ENCODE measurements around the gene IL18R1. TPM values are rescaled to one million over a fixed set of nuclear protein-coding genes. Genes with fewer than 3 reads are reported as not detected.

IL18R1 gene, protein sequence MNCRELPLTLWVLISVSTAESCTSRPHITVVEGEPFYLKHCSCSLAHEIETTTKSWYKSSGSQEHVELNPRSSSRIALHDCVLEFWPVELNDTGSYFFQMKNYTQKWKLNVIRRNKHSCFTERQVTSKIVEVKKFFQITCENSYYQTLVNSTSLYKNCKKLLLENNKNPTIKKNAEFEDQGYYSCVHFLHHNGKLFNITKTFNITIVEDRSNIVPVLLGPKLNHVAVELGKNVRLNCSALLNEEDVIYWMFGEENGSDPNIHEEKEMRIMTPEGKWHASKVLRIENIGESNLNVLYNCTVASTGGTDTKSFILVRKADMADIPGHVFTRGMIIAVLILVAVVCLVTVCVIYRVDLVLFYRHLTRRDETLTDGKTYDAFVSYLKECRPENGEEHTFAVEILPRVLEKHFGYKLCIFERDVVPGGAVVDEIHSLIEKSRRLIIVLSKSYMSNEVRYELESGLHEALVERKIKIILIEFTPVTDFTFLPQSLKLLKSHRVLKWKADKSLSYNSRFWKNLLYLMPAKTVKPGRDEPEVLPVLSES
- total RNA-seq: 0.73 and 2.2 TPM in 2 replicates

DNA sequence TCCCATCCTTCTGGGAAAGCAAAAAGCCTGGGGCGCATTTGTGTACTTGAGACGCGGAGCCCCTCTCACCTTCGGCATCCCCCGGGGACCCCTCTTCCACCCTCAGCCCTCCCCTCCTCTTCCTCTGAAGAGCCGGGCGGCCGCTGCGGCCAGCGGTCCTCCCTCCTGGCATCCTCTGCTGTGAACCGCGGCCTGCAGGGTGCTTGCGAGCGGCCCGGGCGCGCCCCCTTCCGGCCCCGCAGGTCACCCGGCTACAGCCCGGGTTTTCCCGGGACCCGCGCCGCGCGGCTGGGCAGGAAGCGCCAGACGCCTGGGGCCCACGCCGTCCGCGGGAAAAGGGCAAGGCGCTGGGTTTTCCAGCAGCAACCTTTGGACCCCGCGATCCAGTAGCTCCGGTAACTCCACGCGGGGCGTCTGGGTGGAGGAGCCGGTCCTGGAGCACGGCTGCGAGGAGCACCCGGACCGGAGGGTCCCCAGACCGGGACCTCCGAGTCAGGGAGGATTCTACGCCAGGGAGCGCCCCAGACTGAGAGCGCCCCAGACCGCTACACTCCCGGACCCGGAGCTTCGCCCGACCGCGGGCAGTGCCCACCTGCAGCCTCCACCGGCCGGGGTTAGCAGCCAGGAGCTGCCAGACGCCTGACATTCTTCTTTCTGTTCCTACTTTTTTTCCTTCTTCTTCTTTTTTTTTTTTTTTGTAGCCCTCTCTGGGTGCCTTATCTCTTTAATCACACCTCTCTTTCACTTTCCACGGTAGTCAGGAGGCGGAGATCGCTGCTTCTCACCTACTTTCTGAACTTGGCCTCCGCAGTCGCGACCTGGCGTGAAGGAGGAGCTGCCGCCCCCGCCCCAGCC is at the start of gene IL18R1:
Gene IL18R1, plus strand, starts transcription at position 271 of the 855 bp plus-strand sequence. CDS start 6,865 bp downstream, outside the sequence.

DNA sequence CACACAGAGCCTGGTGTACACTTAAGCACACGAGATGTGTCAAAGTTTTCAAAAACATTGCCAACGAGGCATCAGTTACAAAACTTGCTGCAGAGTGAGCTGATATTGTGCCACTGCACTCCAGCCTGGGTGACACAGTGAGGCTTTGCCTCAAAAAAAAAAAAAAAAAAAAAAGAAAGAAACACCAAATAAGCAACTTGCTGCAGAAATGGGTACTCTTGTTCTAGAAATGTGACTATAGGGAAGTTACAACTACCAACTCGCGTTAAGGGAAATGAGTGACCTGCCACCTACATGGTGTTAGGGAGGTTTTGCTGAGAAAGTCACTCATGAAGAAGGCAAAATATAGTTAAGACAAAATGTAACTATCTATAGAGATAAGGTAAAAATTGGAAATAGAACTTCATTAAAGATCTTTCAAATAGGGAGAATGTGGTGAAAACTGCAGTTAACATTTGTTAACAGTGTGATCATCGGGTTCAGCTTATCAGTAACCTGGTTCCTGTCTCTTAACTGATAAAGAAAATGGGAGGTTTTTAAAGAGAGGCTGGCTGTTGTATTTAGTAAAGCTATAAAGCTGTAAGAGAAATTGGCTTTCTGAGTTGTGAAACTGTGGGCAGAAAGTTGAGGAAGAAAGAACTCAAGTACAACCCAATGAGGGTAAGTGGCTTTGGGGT is 44.5 kb upstream of the IL18R1 start, which contains the start of gene IL1RL1:
Gene IL1RL1, plus strand, starts transcription at position 600 of the 677 bp plus-strand sequence. CDS start 26,702 bp downstream, outside the sequence.

DNA sequence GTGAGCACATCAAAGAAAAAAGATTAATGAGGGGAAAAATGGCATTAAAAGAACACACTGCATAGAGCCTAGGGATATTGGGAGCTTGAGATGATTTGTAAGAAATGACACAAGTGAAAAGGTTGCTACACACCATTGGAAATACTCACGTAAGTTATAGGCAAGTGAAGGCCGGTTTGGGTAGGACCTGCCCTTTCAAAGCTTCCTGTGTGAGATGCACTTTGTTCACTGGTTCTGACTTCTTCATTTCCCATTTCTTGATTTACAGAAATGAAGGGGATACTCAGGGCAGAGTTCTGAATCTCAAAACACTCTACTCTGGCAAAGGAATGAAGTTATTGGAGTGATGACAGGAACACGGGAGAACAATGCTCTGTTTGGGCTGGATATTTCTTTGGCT is 67.3 kb downstream of the IL18R1 start, which contains the start of gene IL18RAP:
Gene IL18RAP, plus strand, starts transcription at position 251 of the 400 bp plus-strand sequence. Its CDS starts 118 bp downstream, at position 369.

Small RNAs within 50 kb of the gene (small RNA-seq; reads per million reads assigned to genes)
- gene MIR4772: not detected

Other genes with a start within 250 kb of the IL18R1 start
- gene IL1R1, start 213.1 kb upstream of the IL18R1 start, total RNA-seq: 61.8 and 112 TPM in 2 replicates
- 2.0 and 2.2 TPM in 2 replicates for gene IL1RL2, start 168.8 kb upstream of the IL18R1 start, total RNA-seq
- gene IL1RL1, start 44.2 kb upstream of the IL18R1 start, total RNA-seq: under 0.01 and 0.39 TPM in 2 replicates
- not detected in 2 replicates for gene IL18RAP, start 67.4 kb downstream of the IL18R1 start, total RNA-seq
- gene SLC9A4, start 117.4 kb downstream of the IL18R1 start, total RNA-seq: not detected in 2 replicates